MM.1S (cell line): ENCODE results near the gene FNDC10.
A peak's percentile ranks its signal among the peaks of the same experiment; 100 is the strongest.

Source experiments
- DNase-seq: peaks from one replicate; pipeline ENCODE4 v3.0.0-alpha.2; 2015
- H2AFZ ChIP-seq: fragments of 300-600 bp; sonication (generic); 2 replicates; pipeline ENCODE4 v1.6.0; 2016; ENCODE audit warnings: antibody characterized with exemption, low read length
- H3F3A ChIP-seq: fragments of 300-600 bp; sonication (generic); 2 replicates; pipeline ENCODE4 v1.6.1; 2016; ENCODE audit warnings: mild to moderate bottlenecking, antibody characterized with exemption, low read length, moderate library complexity, mixed read lengths; ENCODE audit not compliant: insufficient read depth
- H3K27ac ChIP-seq: fragments of 300-600 bp; sonication (generic); 2 replicates; pipeline ENCODE4 v1.5.1; 2016; ENCODE audit warnings: mild to moderate bottlenecking, low read length
- H3K27me3 ChIP-seq: fragments of 300-600 bp; sonication (generic); replicated peaks from 2 replicates; pipeline ENCODE4 v1.6.0; 2016; ENCODE audit warnings: low read length; ENCODE audit not compliant: insufficient read depth
- H3K36me3 ChIP-seq: fragments of 300-600 bp; sonication (generic); replicated peaks from 2 replicates; pipeline ENCODE4 v1.6.1; 2016; ENCODE audit warnings: mild to moderate bottlenecking, low read length, mixed read lengths; ENCODE audit not compliant: insufficient read depth
- H3K4me1 ChIP-seq: fragments of 300-600 bp; sonication (generic); 2 replicates; pipeline ENCODE4 v1.6.1; 2016; ENCODE audit warnings: low read length, mixed read lengths
- H3K4me2 ChIP-seq: fragments of 300-600 bp; sonication (generic); 2 replicates; pipeline ENCODE4 v1.6.0; 2016; ENCODE audit warnings: low read depth, low read length
- H3K4me3 ChIP-seq: fragments of 300-600 bp; sonication (generic); 2 replicates; pipeline ENCODE4 v1.5.1; 2016; ENCODE audit warnings: low read length, mixed read lengths
- H3K79me2 ChIP-seq: fragments of 300-600 bp; sonication (generic); 2 replicates; pipeline ENCODE4 v1.6.1; 2016; ENCODE audit warnings: mixed run types, low read length, mixed read lengths
- H3K9ac ChIP-seq: fragments of 300-600 bp; sonication (generic); 2 replicates; pipeline ENCODE4 v1.6.1; 2016; ENCODE audit warnings: low read length, mixed read lengths
- H3K9me2 ChIP-seq: fragments of 300-600 bp; sonication (generic); replicated peaks from 2 replicates; pipeline ENCODE4 v1.6.1; 2016; ENCODE audit warnings: mild to moderate bottlenecking, low read length, mixed read lengths; ENCODE audit not compliant: insufficient read depth
- H3K9me3 ChIP-seq: fragments of 300-600 bp; sonication (generic); replicated peaks from 2 replicates; pipeline ENCODE4 v1.6.1; 2016; ENCODE audit warnings: mild to moderate bottlenecking, low read length, mixed read lengths; ENCODE audit not compliant: insufficient read depth
- H4K20me1 ChIP-seq: fragments of 300-600 bp; sonication (generic); 2 replicates; pipeline ENCODE4 v1.6.1; 2016; ENCODE audit warnings: mild to moderate bottlenecking, low read length, moderate library complexity, mixed read lengths; ENCODE audit not compliant: insufficient read depth
- EZH2 ChIP-seq: fragments of 300-600 bp; sonication (generic); optimal IDR thresholded peaks from 2 replicates; pipeline ENCODE3; 2017; ENCODE audit warnings: low read depth, mild to moderate bottlenecking, antibody characterized with exemption, low read length, mixed read lengths
- EZH2phosphoT487 ChIP-seq: fragments of 300-600 bp; sonication (generic); IDR thresholded peaks from 2 replicates; pipeline ENCODE4 v1.6.1; 2018; ENCODE audit warnings: antibody characterized with exemption, low read length
- TF ChIP-seq, protein P1 (sequence below): fragments of 300-600 bp; sonication (generic); IDR thresholded peaks from 2 replicates; pipeline ENCODE4 v1.5.1; 2016; ENCODE audit warnings: antibody characterized with exemption, low read length, mixed read lengths

The FNDC10 gene

DNA sequence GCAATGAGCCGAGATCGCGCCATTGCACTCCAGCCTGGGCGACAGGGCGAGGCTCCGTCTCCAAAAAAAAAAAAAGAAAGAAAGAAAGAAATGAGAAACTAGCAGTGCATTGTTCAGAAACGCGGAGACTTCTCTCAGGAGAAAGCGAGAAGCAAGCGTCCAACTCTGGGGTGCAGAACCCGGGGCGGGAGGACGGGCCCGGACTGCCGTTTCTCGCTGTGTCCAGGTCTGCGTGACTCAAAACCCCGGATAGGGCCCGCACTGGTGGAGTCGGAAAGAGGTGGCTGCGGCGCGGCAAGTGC is 15.0 kb upstream of the FNDC10 start:
- peak overlapping the region; percentile 71 for H2AFZ ChIP-seq

DNA sequence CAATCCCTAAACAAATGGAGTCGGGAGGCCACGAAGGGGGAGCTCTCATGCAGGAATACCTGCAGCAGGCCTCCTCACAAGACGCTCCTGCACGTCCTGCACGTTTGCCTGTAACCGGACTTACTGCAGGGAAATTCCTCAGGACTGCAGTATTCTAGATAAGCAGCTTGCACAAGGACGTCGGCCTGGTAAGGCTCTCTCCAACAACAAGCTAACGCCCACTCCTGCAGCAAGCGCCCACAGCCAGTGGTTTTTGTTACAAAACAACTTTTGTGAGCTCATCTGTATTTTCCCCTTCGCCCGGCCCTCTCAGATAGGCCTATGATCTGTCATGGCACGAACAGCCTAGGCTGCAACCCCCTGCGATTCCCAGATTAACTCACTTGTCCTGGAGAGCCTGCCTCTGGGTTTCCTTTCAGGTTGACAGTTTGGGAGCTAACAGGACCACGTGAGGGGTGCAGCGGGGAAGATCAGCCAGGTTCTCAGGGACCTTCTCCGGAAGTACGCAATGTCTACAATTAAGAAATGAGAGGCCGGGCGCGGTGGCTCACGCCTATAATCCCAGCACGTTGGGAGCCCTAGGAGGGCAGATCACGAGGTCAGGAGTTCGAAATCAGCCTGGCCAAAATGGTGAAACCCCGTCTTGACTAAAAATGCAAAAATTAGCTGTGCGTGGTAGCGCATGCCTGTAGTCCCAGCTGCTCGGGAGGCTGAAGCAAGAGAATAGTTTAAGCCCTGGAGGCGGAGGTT is 14.4 kb upstream of the FNDC10 start:
- Histone ChIP-seq H2AFZ (peak overlapping the region; percentile 71), H3K4me1 (peaks cover 19% of the 10 kb centered on the region), H3K9me2 (no peaks in the 10 kb centered on the region), H4K20me1 (no peaks in the 10 kb centered on the region), H3K9me3 (no peaks in the 10 kb centered on the region), H3K4me3 (peak overlapping the region; percentile 98), H3K27me3 (no peaks in the 10 kb centered on the region), H3K36me3 (no peaks in the 10 kb centered on the region), H3K9ac (peak overlapping the region; percentile 100), H3F3A (peaks cover 12% of the 10 kb centered on the region; the same call in 1 of the 2 replicates), H3K4me2 (peak overlapping the region; percentile 94), H3K79me2 (peaks cover 23% of the 10 kb centered on the region), H3K27ac (peak overlapping the region; percentile 100; the same call in 1 of the 2 replicates)
- DNase-seq: no peak
- no peak for TF ChIP-seq EZH2phosphoT487
- TF ChIP-seq, protein P1, sequence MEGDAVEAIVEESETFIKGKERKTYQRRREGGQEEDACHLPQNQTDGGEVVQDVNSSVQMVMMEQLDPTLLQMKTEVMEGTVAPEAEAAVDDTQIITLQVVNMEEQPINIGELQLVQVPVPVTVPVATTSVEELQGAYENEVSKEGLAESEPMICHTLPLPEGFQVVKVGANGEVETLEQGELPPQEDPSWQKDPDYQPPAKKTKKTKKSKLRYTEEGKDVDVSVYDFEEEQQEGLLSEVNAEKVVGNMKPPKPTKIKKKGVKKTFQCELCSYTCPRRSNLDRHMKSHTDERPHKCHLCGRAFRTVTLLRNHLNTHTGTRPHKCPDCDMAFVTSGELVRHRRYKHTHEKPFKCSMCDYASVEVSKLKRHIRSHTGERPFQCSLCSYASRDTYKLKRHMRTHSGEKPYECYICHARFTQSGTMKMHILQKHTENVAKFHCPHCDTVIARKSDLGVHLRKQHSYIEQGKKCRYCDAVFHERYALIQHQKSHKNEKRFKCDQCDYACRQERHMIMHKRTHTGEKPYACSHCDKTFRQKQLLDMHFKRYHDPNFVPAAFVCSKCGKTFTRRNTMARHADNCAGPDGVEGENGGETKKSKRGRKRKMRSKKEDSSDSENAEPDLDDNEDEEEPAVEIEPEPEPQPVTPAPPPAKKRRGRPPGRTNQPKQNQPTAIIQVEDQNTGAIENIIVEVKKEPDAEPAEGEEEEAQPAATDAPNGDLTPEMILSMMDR: no peak
- no peak for TF ChIP-seq EZH2

More for the DNA sequence above, 15.0 kb upstream of the FNDC10 start:
- peaks cover 14% of the 10 kb centered on the region for H3K4me1 ChIP-seq
- no peaks in the 10 kb centered on the region for H3K27me3 ChIP-seq
- no peak for TF ChIP-seq EZH2
- TF ChIP-seq, protein P1: no peak
- TF ChIP-seq EZH2phosphoT487: no peak
- no peaks in the 10 kb centered on the region for H3K36me3 ChIP-seq
- peak overlapping the region; percentile 100; the same call in 1 of the 2 replicates for H3K27ac ChIP-seq
- no peak for DNase-seq
- peak overlapping the region; percentile 94 for H3K4me2 ChIP-seq
- H4K20me1 ChIP-seq: no peaks in the 10 kb centered on the region
- peak overlapping the region; percentile 100 for H3K9ac ChIP-seq
- no peaks in the 10 kb centered on the region for H3K9me3 ChIP-seq
- peaks cover 8% of the 10 kb centered on the region; the same call in 1 of the 2 replicates for H3F3A ChIP-seq
- peak overlapping the region; percentile 98 for H3K4me3 ChIP-seq
- H3K9me2 ChIP-seq: no peaks in the 10 kb centered on the region
- H3K79me2 ChIP-seq: peaks cover 23% of the 10 kb centered on the region

DNA sequence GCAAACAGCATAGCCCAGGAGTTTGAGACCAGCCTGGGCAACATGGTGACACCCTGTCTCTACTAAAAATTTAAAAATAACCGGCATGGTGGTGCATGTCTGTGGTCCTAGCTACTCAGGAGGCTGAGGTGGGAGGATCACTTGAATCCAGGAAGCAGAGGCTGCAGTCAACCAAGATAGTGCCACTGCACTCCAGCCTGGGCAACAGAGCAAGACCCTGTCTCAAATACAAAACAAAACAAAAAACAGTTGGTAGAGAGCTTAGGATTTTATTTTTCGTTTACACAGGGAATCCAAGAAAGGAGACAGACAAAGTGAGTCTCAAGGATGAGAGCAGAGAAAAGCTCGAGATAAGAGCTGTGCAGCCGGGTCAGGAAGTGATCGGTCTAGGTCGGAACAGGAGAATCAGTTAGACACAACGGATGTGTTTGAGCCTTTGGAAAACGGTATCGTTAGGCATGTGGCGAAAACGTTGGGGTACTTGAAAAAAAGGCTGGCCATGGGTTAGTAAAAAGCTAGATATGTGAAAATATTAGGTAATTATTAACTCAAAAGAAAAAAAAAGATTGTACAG is 13.7 kb upstream of the FNDC10 start:
- H2AFZ ChIP-seq: no peak overlapping the region
- no peaks in the 10 kb centered on the region for H3K27me3 ChIP-seq
- H3K4me2 ChIP-seq: no peak overlapping the region
- peaks cover 23% of the 10 kb centered on the region for H3K79me2 ChIP-seq
- H3K9me2 ChIP-seq: no peaks in the 10 kb centered on the region
- H3K9me3 ChIP-seq: no peaks in the 10 kb centered on the region
- H3K36me3 ChIP-seq: no peaks in the 10 kb centered on the region
- TF ChIP-seq, protein P1: no peak
- TF ChIP-seq EZH2phosphoT487: no peak
- TF ChIP-seq EZH2: no peak
- H3K4me3 ChIP-seq: no peak overlapping the region
- H3K4me1 ChIP-seq: peaks cover 19% of the 10 kb centered on the region
- H3K27ac ChIP-seq: no peak overlapping the region
- no peak for DNase-seq
- H3K9ac ChIP-seq: no peak overlapping the region
- peaks cover 12% of the 10 kb centered on the region; the same call in 1 of the 2 replicates for H3F3A ChIP-seq
- no peaks in the 10 kb centered on the region for H4K20me1 ChIP-seq
